Esophagus squamous epithelium (tissue), 4 donors: Measurements from ENCODE around the gene AK6.

Experiments
- POLR2A ChIP-seq, 4 donors: fragments of 450-650 bp; IDR thresholded peaks; one replicate each; pipeline ENCODE4 v1.6.1; 2017; ENCODE audit warnings: antibody characterized with exemption in 4 of 4, mild to moderate bottlenecking in 4 of 4, moderate library complexity in 3 of 4
- TF ChIP-seq, protein P1 (sequence below), 6 experiments: fragments of 450-650 bp in 4 of 6; fragments of 200-600 bp in 2 of 6; sonication (generic) in 2 of 6; IDR thresholded peaks; one replicate each; pipeline ENCODE4 v1.5.1; 2016 to 2019; ENCODE audit warnings: antibody characterized with exemption in 6 of 6, mild to moderate bottlenecking in 4 of 6, moderate library complexity in 4 of 6

DNA sequence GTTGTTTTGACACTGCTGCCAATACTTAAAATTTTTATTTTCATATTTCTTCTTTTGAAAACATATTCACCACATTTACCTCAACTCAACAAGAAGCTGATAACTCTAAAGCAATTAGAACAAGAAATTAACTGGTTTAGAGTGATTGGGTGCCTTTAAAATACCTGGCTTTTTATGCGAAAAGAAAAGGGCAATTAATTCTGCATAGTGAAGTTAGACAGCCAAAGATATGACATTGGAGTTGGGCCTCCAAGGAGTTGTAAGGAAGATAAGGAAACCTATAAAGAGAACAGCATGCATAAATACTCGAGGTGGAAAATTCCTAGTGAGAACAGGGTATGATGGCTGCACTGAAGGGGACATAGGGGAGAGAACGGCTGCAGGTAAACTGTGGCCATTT is 9.6 kb downstream of the AK6 start:
- TF ChIP-seq, protein P1, sequence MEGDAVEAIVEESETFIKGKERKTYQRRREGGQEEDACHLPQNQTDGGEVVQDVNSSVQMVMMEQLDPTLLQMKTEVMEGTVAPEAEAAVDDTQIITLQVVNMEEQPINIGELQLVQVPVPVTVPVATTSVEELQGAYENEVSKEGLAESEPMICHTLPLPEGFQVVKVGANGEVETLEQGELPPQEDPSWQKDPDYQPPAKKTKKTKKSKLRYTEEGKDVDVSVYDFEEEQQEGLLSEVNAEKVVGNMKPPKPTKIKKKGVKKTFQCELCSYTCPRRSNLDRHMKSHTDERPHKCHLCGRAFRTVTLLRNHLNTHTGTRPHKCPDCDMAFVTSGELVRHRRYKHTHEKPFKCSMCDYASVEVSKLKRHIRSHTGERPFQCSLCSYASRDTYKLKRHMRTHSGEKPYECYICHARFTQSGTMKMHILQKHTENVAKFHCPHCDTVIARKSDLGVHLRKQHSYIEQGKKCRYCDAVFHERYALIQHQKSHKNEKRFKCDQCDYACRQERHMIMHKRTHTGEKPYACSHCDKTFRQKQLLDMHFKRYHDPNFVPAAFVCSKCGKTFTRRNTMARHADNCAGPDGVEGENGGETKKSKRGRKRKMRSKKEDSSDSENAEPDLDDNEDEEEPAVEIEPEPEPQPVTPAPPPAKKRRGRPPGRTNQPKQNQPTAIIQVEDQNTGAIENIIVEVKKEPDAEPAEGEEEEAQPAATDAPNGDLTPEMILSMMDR (IDR thresholded peaks at IDR 0.05): no peak
- TF ChIP-seq POLR2A (IDR thresholded peaks at IDR 0.05): no peak
